Vagina (tissue), 2 donors: Measurements from ENCODE around the gene SGMS2.

ENCODE experiments used
- POLR2A ChIP-seq, 2 donors: fragments of 450-650 bp; IDR thresholded peaks; one replicate each; pipeline ENCODE4 v1.6.1; 2017; ENCODE audit warnings: antibody characterized with exemption in 2 of 2, mild to moderate bottlenecking in 2 of 2, moderate library complexity in 2 of 2
- POLR2AphosphoS5 ChIP-seq, 2 donors: sonication (generic); formaldehyde crosslinking; IDR thresholded peaks; one replicate each; pipeline ENCODE4 v1.9.0; 2017; ENCODE audit warnings: antibody characterized with exemption in 2 of 2, mild to moderate bottlenecking in 2 of 2, low read depth in 1 of 2; ENCODE audit not compliant: insufficient read depth in 1 of 2
- TF ChIP-seq, protein P1 (sequence below), 3 experiments: fragments of 450-650 bp in 2 of 3; fragments of 200-600 bp in 1 of 3; sonication (generic) in 1 of 3; IDR thresholded peaks; one replicate each; pipeline ENCODE4 v1.5.1; 2017 to 2019; ENCODE audit warnings: antibody characterized with exemption in 3 of 3, mild to moderate bottlenecking in 2 of 3, moderate library complexity in 2 of 3

GRCh38 chr4:107792711-107793110 lies 32.0 kb upstream of the SGMS2 start:
- TF ChIP-seq POLR2AphosphoS5 (IDR thresholded peaks at IDR 0.05; ENCODE audit: insufficient read depth in 1 of 2, low read depth in 1 of 2) (no peak), POLR2A (IDR thresholded peaks at IDR 0.05) (no peak)
- TF ChIP-seq, protein P1, sequence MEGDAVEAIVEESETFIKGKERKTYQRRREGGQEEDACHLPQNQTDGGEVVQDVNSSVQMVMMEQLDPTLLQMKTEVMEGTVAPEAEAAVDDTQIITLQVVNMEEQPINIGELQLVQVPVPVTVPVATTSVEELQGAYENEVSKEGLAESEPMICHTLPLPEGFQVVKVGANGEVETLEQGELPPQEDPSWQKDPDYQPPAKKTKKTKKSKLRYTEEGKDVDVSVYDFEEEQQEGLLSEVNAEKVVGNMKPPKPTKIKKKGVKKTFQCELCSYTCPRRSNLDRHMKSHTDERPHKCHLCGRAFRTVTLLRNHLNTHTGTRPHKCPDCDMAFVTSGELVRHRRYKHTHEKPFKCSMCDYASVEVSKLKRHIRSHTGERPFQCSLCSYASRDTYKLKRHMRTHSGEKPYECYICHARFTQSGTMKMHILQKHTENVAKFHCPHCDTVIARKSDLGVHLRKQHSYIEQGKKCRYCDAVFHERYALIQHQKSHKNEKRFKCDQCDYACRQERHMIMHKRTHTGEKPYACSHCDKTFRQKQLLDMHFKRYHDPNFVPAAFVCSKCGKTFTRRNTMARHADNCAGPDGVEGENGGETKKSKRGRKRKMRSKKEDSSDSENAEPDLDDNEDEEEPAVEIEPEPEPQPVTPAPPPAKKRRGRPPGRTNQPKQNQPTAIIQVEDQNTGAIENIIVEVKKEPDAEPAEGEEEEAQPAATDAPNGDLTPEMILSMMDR (IDR thresholded peaks at IDR 0.05) = no peak
